ENCODE data around the gene CAPN1. TPM values are rescaled to one million over a fixed set of nuclear protein-coding genes. Genes with fewer than 3 reads are reported as not detected.

Gene CAPN1
- total and polyA plus RNA-seq, 2 experiments from 2014 or later: 133 to 202 TPM

DNA sequence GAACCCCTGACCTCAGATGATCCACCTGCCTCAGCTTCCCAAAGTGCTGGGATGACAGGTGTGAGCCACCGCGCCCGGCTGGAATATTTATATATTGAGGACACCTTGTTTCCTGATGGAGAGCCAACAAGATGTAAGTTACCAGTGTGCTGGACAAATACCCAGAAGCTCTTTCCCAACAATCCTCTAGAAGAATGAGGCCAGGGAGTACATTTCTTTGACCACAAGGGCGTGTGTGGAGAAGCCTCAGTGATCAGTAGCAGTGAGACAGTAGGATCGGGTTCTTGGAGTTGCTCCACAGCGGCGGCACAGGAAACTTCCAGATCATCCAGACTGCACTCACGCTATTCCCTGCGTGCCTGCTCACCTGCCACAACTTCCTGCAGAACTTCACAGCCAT is 69.7 kb downstream of the CAPN1 start:
- no peaks in the 10 kb centered on the region for H3K4me1 ChIP-seq (ENCODE audit: insufficient read depth)
- no peaks in the 10 kb centered on the region for H3K9me3 ChIP-seq (ENCODE audit: low read depth)
- no peaks in the 10 kb centered on the region for H4K20me1 ChIP-seq (ENCODE audit: insufficient read depth, poor library complexity, severe bottlenecking)
- no peak for DNase-seq (ENCODE audit: low spot score)
- no peak overlapping the region for H3K4me3 ChIP-seq
- no peak overlapping the region for H3K27ac ChIP-seq
- no peak overlapping the region for H3K4me2 ChIP-seq
- 93% methylated on average over 9 of the region's 9 CpGs for WGBS (ENCODE audit: low lambda C conversion rate, missing lambda C conversion rate)
- H3K79me2 ChIP-seq: no peaks in the 10 kb centered on the region
- no peaks in the 10 kb centered on the region for H3K36me3 ChIP-seq (replicated peaks; ENCODE audit: insufficient read depth, low read depth)
- TF ChIP-seq EZH2phosphoT487 (IDR thresholded peaks at IDR 0.05; ENCODE audit: low read depth, severe bottlenecking, unreplicated experiment): no peak
- TF ChIP-seq, protein P1, sequence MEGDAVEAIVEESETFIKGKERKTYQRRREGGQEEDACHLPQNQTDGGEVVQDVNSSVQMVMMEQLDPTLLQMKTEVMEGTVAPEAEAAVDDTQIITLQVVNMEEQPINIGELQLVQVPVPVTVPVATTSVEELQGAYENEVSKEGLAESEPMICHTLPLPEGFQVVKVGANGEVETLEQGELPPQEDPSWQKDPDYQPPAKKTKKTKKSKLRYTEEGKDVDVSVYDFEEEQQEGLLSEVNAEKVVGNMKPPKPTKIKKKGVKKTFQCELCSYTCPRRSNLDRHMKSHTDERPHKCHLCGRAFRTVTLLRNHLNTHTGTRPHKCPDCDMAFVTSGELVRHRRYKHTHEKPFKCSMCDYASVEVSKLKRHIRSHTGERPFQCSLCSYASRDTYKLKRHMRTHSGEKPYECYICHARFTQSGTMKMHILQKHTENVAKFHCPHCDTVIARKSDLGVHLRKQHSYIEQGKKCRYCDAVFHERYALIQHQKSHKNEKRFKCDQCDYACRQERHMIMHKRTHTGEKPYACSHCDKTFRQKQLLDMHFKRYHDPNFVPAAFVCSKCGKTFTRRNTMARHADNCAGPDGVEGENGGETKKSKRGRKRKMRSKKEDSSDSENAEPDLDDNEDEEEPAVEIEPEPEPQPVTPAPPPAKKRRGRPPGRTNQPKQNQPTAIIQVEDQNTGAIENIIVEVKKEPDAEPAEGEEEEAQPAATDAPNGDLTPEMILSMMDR (IDR thresholded peaks at IDR 0.05; ENCODE audit: poor library complexity): no peak
- no peak for TF ChIP-seq EZH2 (IDR thresholded peaks at IDR 0.05; ENCODE audit: borderline replicate concordance)
- no peaks in the 10 kb centered on the region for H3K9me2 ChIP-seq (replicated peaks; ENCODE audit: insufficient read depth)
- no peaks in the 10 kb centered on the region for H3K27me3 ChIP-seq
- no peak overlapping the region for H2AFZ ChIP-seq

DNA sequence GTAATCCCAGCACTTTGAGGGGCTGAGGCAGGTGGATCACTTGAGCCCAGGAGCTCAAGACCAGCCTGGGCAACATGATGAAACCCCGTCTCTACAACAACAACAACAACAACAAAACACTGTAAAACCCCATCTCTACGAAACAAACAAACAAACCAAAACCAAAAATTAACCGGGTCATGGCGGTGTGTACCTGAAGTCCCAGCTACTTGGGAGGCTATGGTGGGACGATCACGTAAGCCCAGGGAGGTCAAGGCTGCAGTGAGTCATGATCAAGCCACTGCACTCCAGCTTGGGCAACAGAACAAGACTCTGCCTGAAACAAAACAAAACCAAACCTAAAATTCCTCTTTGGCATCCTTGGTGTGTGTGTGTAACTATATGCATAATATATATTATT is 73.0 kb downstream of the CAPN1 start:
- Histone ChIP-seq H3K79me2 (no peaks in the 10 kb centered on the region), H4K20me1 (ENCODE audit: insufficient read depth, poor library complexity, severe bottlenecking) (no peaks in the 10 kb centered on the region), H3K4me3 (no peak overlapping the region), H3K27me3 (no peaks in the 10 kb centered on the region), H3K27ac (no peak overlapping the region), H3K9me2 (replicated peaks; ENCODE audit: insufficient read depth) (no peaks in the 10 kb centered on the region), H3K9me3 (ENCODE audit: low read depth) (no peaks in the 10 kb centered on the region), H3K36me3 (replicated peaks; ENCODE audit: insufficient read depth, low read depth) (no peaks in the 10 kb centered on the region), H3K4me1 (ENCODE audit: insufficient read depth) (no peaks in the 10 kb centered on the region), H3K4me2 (no peak overlapping the region), H2AFZ (no peak overlapping the region)
- 94% methylated on average over 6 of the region's 6 CpGs for WGBS (ENCODE audit: low lambda C conversion rate, missing lambda C conversion rate)
- TF ChIP-seq EZH2 (IDR thresholded peaks at IDR 0.05; ENCODE audit: borderline replicate concordance) (no peak), EZH2phosphoT487 (IDR thresholded peaks at IDR 0.05; ENCODE audit: low read depth, severe bottlenecking, unreplicated experiment) (no peak)
- TF ChIP-seq, protein P1 (IDR thresholded peaks at IDR 0.05; ENCODE audit: poor library complexity): no peak
- DNase-seq (ENCODE audit: low spot score): no peak

DNA sequence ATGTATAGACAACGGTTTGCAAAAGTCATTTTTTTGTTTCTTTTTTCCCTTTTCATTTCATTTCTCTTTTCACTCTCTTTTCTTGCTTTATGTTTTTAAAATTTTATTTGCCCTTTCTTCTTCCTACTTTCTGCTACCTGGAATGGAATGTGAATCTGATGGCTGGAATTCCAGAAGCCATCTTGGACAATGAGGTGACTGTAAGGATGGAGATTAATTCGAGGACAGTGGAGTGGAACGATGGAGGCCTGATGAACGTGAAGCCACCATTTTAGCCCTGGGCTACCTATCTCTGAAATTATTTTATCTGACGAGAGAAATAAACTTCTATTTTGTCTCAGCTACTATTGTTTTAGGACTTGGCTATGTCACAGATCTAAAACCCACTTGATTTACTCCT is 77.3 kb downstream of the CAPN1 start:
- Histone ChIP-seq H3K36me3 (replicated peaks; ENCODE audit: insufficient read depth, low read depth) (no peaks in the 10 kb centered on the region), H3K4me1 (ENCODE audit: insufficient read depth) (no peaks in the 10 kb centered on the region), H3K4me3 (no peak overlapping the region), H2AFZ (no peak overlapping the region), H3K4me2 (no peak overlapping the region), H3K9me3 (ENCODE audit: low read depth) (no peaks in the 10 kb centered on the region), H3K79me2 (peaks cover 17% of the 10 kb centered on the region), H4K20me1 (ENCODE audit: insufficient read depth, poor library complexity, severe bottlenecking) (no peaks in the 10 kb centered on the region), H3K27ac (no peak overlapping the region), H3K9me2 (replicated peaks; ENCODE audit: insufficient read depth) (no peaks in the 10 kb centered on the region), H3K27me3 (no peaks in the 10 kb centered on the region)
- DNase-seq (ENCODE audit: low spot score): no peak
- TF ChIP-seq EZH2phosphoT487 (IDR thresholded peaks at IDR 0.05; ENCODE audit: low read depth, severe bottlenecking, unreplicated experiment): no peak
- TF ChIP-seq, protein P1 (IDR thresholded peaks at IDR 0.05; ENCODE audit: poor library complexity): no peak
- TF ChIP-seq EZH2 (IDR thresholded peaks at IDR 0.05; ENCODE audit: borderline replicate concordance): no peak
- 85% methylated on average over 5 of the region's 5 CpGs for WGBS (ENCODE audit: low lambda C conversion rate, missing lambda C conversion rate)

DNA sequence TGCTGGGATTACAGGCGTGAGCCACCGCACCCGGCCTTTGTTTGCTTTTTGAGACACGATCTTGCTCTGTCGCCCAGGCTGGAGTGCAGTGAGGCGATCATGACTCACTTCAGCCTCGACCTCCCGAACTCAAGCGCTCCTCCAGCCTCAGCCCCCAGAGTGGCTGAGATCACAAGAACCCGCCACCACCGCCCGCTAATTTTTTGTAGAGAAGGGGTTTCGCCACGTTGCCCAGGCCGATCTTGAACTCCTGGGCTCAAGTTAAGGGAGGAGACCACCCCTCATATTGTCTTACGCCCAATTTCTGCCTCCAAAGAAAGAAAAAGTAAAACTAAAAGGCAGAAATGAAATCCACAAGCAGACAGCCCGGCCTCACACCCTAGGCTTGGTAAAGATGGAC is 78.6 kb downstream of the CAPN1 start:
- TF ChIP-seq, protein P1 (IDR thresholded peaks at IDR 0.05; ENCODE audit: poor library complexity): no peak
- no peak for TF ChIP-seq EZH2 (IDR thresholded peaks at IDR 0.05; ENCODE audit: borderline replicate concordance)
- TF ChIP-seq EZH2phosphoT487 (IDR thresholded peaks at IDR 0.05; ENCODE audit: low read depth, severe bottlenecking, unreplicated experiment): no peak
- no peak overlapping the region for H3K4me2 ChIP-seq
- no peaks in the 10 kb centered on the region for H3K36me3 ChIP-seq (replicated peaks; ENCODE audit: insufficient read depth, low read depth)
- H3K4me3 ChIP-seq: no peak overlapping the region
- no peaks in the 10 kb centered on the region for H3K27me3 ChIP-seq
- no peak for DNase-seq (ENCODE audit: low spot score)
- peaks cover 26% of the 10 kb centered on the region for H3K79me2 ChIP-seq
- H2AFZ ChIP-seq: no peak overlapping the region
- no peaks in the 10 kb centered on the region for H3K9me3 ChIP-seq (ENCODE audit: low read depth)
- H3K4me1 ChIP-seq (ENCODE audit: insufficient read depth): no peaks in the 10 kb centered on the region
- no peak overlapping the region for H3K27ac ChIP-seq
- H3K9me2 ChIP-seq (replicated peaks; ENCODE audit: insufficient read depth): no peaks in the 10 kb centered on the region
- H4K20me1 ChIP-seq (ENCODE audit: insufficient read depth, poor library complexity, severe bottlenecking): no peaks in the 10 kb centered on the region
- 98% methylated on average over 16 of the region's 17 CpGs for WGBS (ENCODE audit: low lambda C conversion rate, missing lambda C conversion rate)
